Measurements from ENCODE around the gene ZNF8. TPM values are rescaled to one million over a fixed set of nuclear protein-coding genes. Genes with fewer than 3 reads are reported as not detected.

The ZNF8 gene
- total RNA-seq, 1 experiment from 2014 or later = 4.9 TPM

DNA sequence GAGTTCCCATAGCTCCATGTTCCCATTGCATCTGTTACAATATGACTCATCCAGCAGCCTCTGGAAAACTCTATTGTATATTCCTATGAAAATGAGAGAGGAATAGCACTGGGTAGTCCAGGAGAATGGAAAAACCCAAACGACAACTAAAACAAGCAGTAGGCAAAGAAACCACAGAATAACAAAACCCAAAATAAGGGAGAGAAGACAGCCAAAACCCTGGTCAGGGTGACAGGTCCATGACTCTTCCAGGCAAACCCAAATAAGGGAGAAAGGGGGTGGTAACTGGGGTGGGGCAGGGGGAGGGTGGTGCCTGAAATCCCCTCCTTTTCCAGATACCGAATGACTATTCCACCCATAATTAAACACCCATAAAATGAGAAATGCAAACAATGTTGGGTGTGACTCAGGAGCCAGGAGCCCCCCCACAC is 4.0 kb upstream of the ZNF8 start:
- ChIA-PET CTCF (interaction anchor here (0.5 kb wide), 1 partner anchor 1115 kb away, joined by 3 read pairs; no protein-coding TSS in a partner anchor), POLR2A (no interaction called here)
- intact Hi-C loops (cut with micrococcal nuclease) = no loop called here
- H3K9me3 Mint-ChIP-seq (ENCODE audit: unreplicated experiment) = peaks cover 9% of the 10 kb centered on the region
- peaks cover 27% of the 10 kb centered on the region for H3K36me3 Mint-ChIP-seq (ENCODE audit: insufficient read depth, unreplicated experiment)
- peaks cover 3% of the 10 kb centered on the region for H3K4me1 Mint-ChIP-seq (ENCODE audit: insufficient read depth, unreplicated experiment)
- no peak overlapping the region for H3K27ac Mint-ChIP-seq (ENCODE audit: low read depth, unreplicated experiment)
- H3K27me3 Mint-ChIP-seq (ENCODE audit: insufficient read depth, unreplicated experiment) = no peaks in the 10 kb centered on the region
- no peak overlapping the region for H3K4me3 Mint-ChIP-seq (ENCODE audit: unreplicated experiment)
- no peak for TF ChIP-seq CTCF (IDR thresholded peaks at IDR 0.05; ENCODE audit: unreplicated experiment)
- DNase-seq (ENCODE audit: unreplicated experiment) = peak; percentile 21
- no TSS peak for BruUV-seq (replicated peaks)

- Mint-ChIP-seq H3K9me3 (ENCODE audit: unreplicated experiment) (peaks cover 9% of the 10 kb centered on the region), H3K4me1 (ENCODE audit: insufficient read depth, unreplicated experiment) (peaks cover 9% of the 10 kb centered on the region), H3K27me3 (ENCODE audit: insufficient read depth, unreplicated experiment) (no peaks in the 10 kb centered on the region), H3K36me3 (ENCODE audit: insufficient read depth, unreplicated experiment) (peaks cover 31% of the 10 kb centered on the region), H3K4me3 (ENCODE audit: unreplicated experiment) (no peak overlapping the region), H3K27ac (ENCODE audit: low read depth, unreplicated experiment) (no peak overlapping the region)
- no peak for TF ChIP-seq CTCF (IDR thresholded peaks at IDR 0.05; ENCODE audit: unreplicated experiment)
- ChIA-PET CTCF (interaction anchor here (0.6 to 0.7 kb wide), 3 partner anchors 30 to 1580 kb away, joined by 3 to 4 read pairs (median 3); no protein-coding TSS in a partner anchor), POLR2A (interaction anchor here (1.1 to 1.3 kb wide), 2 partner anchors 10 to 47 kb away, joined by 4 to 10 read pairs; partner anchors contain the start of gene ZNF544)
- intact Hi-C loops (cut with micrococcal nuclease) = no loop called here
- BruUV-seq (replicated peaks) = no TSS peak
- no peak for DNase-seq (ENCODE audit: unreplicated experiment)
Observed at GRCh38 chr19:58275564-58275963, 3.2 kb upstream of the ZNF8 start.

- ChIA-PET POLR2A (no interaction called here), CTCF (no interaction called here)
- intact Hi-C loops (cut with micrococcal nuclease) = no loop called here
- Mint-ChIP-seq H3K9me3 (ENCODE audit: unreplicated experiment) (peaks cover 18% of the 10 kb centered on the region), H3K4me3 (ENCODE audit: unreplicated experiment) (no peak overlapping the region), H3K4me1 (ENCODE audit: insufficient read depth, unreplicated experiment) (peaks cover 18% of the 10 kb centered on the region), H3K27ac (ENCODE audit: low read depth, unreplicated experiment) (no peak overlapping the region), H3K36me3 (ENCODE audit: insufficient read depth, unreplicated experiment) (peaks cover 33% of the 10 kb centered on the region), H3K27me3 (ENCODE audit: insufficient read depth, unreplicated experiment) (no peaks in the 10 kb centered on the region)
- BruUV-seq (replicated peaks) = no TSS peak
- no peak for DNase-seq (ENCODE audit: unreplicated experiment)
- TF ChIP-seq CTCF (IDR thresholded peaks at IDR 0.05; ENCODE audit: unreplicated experiment) = no peak
Observed at GRCh38 chr19:58277197-58277596, 1.6 kb upstream of the ZNF8 start.

- ChIA-PET POLR2A (interaction anchor here (0.6 to 3.3 kb wide), 19 partner anchors 8 to 1055 kb away, joined by 3 to 17 read pairs (median 3); partner anchors contain the start of genes ERVK3-1, ZNF544 and ZSCAN22), CTCF (interaction anchor here (0.6 to 0.7 kb wide), 3 partner anchors 189 to 1683 kb away, joined by 3 to 4 read pairs (median 3); partner anchors contain the start of genes ZNF324 and ZNF71)
- TSS peak; percentile 68 for BruUV-seq (replicated peaks)
- no peak for DNase-seq (ENCODE audit: unreplicated experiment)
- H3K4me1 Mint-ChIP-seq (ENCODE audit: insufficient read depth, unreplicated experiment) = peaks cover 18% of the 10 kb centered on the region
- peak overlapping the region; percentile 97 for H3K27ac Mint-ChIP-seq (ENCODE audit: low read depth, unreplicated experiment)
- peak overlapping the region; percentile 89 for H3K4me3 Mint-ChIP-seq (ENCODE audit: unreplicated experiment)
- intact Hi-C loops (cut with micrococcal nuclease) = no loop called here
- no peak for TF ChIP-seq CTCF (IDR thresholded peaks at IDR 0.05; ENCODE audit: unreplicated experiment)
- H3K9me3 Mint-ChIP-seq (ENCODE audit: unreplicated experiment) = peaks cover 18% of the 10 kb centered on the region
- H3K27me3 Mint-ChIP-seq (ENCODE audit: insufficient read depth, unreplicated experiment) = no peaks in the 10 kb centered on the region
- H3K36me3 Mint-ChIP-seq (ENCODE audit: insufficient read depth, unreplicated experiment) = peaks cover 33% of the 10 kb centered on the region
Observed at GRCh38 chr19:58277748-58278540, 811 bp upstream of the ZNF8 start.

All from MCF 10A (cell line).